MM.1S (cell line): Measurements from ENCODE around the gene LOXL1.

ENCODE experiments used
- CTCF ChIP-seq: fragments of 300-600 bp; sonication (generic); IDR thresholded peaks from 2 replicates; pipeline ENCODE4 v1.5.1; 2016; ENCODE audit warnings: antibody characterized with exemption, low read length, mixed read lengths
- EZH2 ChIP-seq: fragments of 300-600 bp; sonication (generic); optimal IDR thresholded peaks from 2 replicates; pipeline ENCODE3; 2017; ENCODE audit warnings: low read depth, mild to moderate bottlenecking, antibody characterized with exemption, low read length, mixed read lengths

GRCh38 chr15:73915082-73915481 lies 11.2 kb upstream of the LOXL1 start:
- TF ChIP-seq CTCF, result no peak
- TF ChIP-seq EZH2, result no peak
